Lower leg skin (tissue), 4 donors: Measurements from ENCODE around the gene NNAT. TPM values are rescaled to one million over a fixed set of nuclear protein-coding genes. Genes with fewer than 3 reads are reported as not detected.

Experiments
- DNase-seq, 2 donors: peaks; one replicate each; pipeline ENCODE4 v3.0.0-alpha.2; 2019; ENCODE audit warnings: low spot score in 2 of 2
- H3K4me3 ChIP-seq: fragments of 200-600 bp; sonication (generic); 2 replicates; pipeline ENCODE4 v1.5.1; 2017; ENCODE audit warnings: mild to moderate bottlenecking, low read depth; ENCODE audit not compliant: poor library complexity, severe bottlenecking
- POLR2A ChIP-seq, 2 donors: fragments of 450-650 bp; IDR thresholded peaks; one replicate each; pipeline ENCODE4 v1.6.1; 2016 to 2017; ENCODE audit warnings: antibody characterized with exemption in 2 of 2, mild to moderate bottlenecking in 1 of 2, moderate library complexity in 1 of 2
- WGBS, 2 donors: methylation state at CpG; one replicate each; pipeline ENCODE4 v1.1.5; 2018; 5-methylcytosine and 5-hydroxymethylcytosine counted together
- intact Hi-C: fragments of 100-400 bp; cut with DNase I; formaldehyde crosslinking; loops from one replicate; pipeline ENCODE4 v1.15.0; 2023; ENCODE audit warnings: low total_unique reads
- total RNA-seq, 4 donors: library from RNA; depleted of rRNA; stranded (reverse); fragments of >200 nt; gene quantifications; one replicate each; pipeline ENCODE4 v1.1.0, GENCODE V29; 2016
- TF ChIP-seq, protein P1 (sequence below), 3 donors: fragments of 450-650 bp; IDR thresholded peaks; one replicate each; pipeline ENCODE4 v1.5.1; 2016; ENCODE audit warnings: antibody characterized with exemption in 3 of 3, mild to moderate bottlenecking in 3 of 3, moderate library complexity in 2 of 3

The NNAT gene
- total RNA-seq, 4 donors from 2014 or later: 1.3 to 3.8 (median 2.3) TPM

DNA sequence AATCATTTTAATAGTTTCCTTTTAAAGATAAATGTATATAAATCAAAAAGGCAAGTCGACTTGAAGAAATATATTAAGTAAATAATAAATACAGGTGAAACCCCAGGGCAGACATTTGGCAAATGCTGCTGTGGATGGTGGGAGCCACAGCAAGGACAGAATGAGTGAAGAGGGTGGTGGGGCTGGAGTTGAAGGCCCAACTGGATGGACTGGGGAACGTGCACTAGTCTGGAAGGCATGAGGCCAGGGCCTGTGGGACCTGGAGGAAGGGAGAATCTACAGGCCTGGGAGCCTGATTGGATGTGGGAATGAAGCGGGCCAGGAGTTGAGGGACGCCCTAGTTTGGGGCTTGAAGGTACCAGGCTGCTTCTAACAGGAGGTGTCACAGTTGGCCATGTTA lies 37.3 kb downstream of the NNAT start:
- intact Hi-C loops: no loop called here
- DNase-seq: no peak
- H3K4me3 ChIP-seq: no peak overlapping the region
- WGBS, 2 donors: 82 to 86% methylated on average over 4 of the region's 4 CpGs
- TF ChIP-seq POLR2A (IDR thresholded peaks at IDR 0.05): no peak
- TF ChIP-seq, protein P1, sequence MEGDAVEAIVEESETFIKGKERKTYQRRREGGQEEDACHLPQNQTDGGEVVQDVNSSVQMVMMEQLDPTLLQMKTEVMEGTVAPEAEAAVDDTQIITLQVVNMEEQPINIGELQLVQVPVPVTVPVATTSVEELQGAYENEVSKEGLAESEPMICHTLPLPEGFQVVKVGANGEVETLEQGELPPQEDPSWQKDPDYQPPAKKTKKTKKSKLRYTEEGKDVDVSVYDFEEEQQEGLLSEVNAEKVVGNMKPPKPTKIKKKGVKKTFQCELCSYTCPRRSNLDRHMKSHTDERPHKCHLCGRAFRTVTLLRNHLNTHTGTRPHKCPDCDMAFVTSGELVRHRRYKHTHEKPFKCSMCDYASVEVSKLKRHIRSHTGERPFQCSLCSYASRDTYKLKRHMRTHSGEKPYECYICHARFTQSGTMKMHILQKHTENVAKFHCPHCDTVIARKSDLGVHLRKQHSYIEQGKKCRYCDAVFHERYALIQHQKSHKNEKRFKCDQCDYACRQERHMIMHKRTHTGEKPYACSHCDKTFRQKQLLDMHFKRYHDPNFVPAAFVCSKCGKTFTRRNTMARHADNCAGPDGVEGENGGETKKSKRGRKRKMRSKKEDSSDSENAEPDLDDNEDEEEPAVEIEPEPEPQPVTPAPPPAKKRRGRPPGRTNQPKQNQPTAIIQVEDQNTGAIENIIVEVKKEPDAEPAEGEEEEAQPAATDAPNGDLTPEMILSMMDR (IDR thresholded peaks at IDR 0.05): no peak

DNA sequence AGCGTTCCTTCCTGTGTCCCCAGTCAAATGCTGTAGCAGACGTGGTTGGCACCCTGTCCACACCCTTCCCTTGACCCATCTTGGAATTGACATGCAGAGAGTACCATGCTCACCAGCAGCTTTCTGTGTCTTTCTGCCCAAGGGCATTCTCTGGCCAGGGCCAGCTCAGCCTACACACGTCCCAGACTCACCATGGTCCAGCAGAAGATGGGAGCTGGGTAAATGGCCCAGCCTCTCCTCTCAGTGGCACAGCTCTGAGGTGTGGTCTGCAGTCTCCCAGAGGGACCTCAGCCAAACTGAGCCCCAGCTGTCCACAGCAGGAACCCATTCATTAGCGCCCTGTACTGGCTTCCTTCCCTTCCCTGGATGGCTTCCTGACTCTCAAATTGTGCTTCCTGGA lies 37.7 kb downstream of the NNAT start:
- H3K4me3 ChIP-seq: no peak overlapping the region
- WGBS, 2 donors: 72 to 81% methylated on average over 4 of the region's 4 CpGs
- intact Hi-C loops: no loop called here
- peak in 1 of 2 donors; percentile 54 for DNase-seq
- TF ChIP-seq, protein P1 (IDR thresholded peaks at IDR 0.05): no peak
- TF ChIP-seq POLR2A (IDR thresholded peaks at IDR 0.05): no peak

DNA sequence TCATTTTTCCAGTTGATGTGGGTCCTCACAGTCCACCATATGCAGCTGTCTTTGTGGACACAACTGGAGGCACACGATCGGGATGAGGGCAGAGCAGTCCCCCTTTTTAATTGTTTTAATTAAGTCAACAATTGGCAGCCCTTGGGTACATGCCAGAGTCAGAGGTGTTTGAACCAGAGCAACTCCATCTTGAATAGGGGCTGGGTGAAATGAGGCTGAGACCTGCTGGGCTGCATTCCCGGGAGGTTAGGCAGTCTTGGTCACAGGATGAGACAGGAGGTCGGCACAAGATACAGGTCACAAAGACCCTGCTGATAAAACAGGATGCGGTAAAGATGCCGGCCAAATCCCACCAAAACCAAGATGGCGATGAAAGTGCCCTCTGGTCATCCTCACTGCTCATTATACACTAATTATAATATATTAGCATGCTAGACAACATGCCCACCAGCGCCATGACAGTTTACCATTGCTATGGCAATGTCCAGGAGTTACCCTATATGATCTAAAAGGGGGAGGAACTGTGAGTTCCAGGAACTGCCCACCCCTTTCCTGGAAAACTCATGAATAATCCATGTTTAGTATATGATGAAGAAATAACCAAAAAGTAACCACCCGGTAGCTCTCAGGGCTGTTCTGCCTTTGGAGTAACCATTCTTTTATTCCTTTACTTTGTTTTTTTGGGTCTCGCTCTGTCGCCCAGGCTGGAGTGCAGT lies 38.4 kb downstream of the NNAT start:
- intact Hi-C loops: no loop called here
- no peak overlapping the region for H3K4me3 ChIP-seq
- DNase-seq: peak in 1 of 2 donors; percentile 59
- WGBS, 2 donors: 85 to 91% methylated on average over 11 of the region's 11 CpGs
- TF ChIP-seq, protein P1 (IDR thresholded peaks at IDR 0.05): no peak
- TF ChIP-seq POLR2A (IDR thresholded peaks at IDR 0.05): no peak

DNA sequence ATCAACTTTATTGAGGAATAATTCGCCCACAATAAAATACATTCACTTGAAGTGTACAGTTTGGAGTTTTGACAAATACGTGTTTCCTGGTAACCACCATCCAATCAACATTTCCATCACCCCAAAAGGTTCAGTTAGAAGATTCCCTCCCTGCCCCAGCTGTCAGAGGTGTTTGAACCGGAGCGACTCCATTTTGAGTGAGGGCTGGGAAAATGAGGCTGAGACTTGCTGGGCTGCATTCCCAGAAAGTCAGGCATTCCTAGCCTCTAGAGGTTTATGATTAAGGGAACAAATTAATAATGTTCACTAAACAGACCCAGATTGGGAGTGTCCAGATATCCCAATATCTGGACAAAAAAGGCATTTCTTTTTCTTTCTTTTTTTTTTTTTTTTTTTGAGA lies 39.6 kb downstream of the NNAT start:
- H3K4me3 ChIP-seq: no peak overlapping the region
- intact Hi-C loops: no loop called here
- no peak for TF ChIP-seq POLR2A (IDR thresholded peaks at IDR 0.05)
- TF ChIP-seq, protein P1 (IDR thresholded peaks at IDR 0.05): no peak
- DNase-seq: peak in 1 of 2 donors; percentile 34
- WGBS, 2 donors: 44 to 60% methylated on average over 4 of the region's 4 CpGs

DNA sequence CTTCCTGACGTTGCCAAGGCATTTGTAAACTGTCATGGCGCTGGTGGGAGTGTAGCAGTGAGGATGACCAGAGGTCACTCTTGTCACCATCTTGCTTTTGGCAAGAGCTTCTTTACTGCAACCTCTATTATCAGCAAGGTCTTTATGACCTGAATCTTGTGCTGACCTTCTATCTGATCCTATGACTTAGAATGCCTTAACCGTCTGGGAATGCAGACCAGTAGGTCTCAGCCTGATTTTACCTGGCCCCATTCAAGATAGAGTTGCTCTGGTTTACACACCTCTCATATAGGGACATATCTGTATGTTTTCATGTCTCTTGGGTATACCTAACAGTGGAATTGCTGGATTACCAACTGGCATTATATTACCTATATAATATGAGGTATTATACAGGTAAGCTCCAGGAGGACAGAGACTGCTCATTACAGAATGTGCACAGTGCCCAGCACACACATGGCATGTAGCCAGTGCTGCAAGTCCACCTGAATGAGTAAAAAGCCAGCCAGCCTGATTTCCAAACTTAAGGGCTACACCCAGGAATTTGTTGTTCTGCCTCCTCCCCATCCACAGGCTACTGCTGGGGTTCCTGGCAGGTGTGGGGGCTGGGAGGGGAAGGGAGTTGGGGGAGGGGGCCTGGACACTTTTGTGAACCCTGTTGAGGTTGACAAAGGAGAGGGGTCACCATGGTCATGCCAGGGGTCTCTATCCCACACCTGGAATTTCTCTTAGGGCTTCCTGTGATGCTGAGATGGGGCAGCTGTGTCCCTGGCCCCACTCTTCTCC lies 41.8 kb downstream of the NNAT start:
- no peak for TF ChIP-seq POLR2A (IDR thresholded peaks at IDR 0.05)
- TF ChIP-seq, protein P1 (IDR thresholded peaks at IDR 0.05): no peak
- DNase-seq: peak in 1 of 2 donors; percentile 17
- intact Hi-C loops: no loop called here
- 75% methylated on average over 3 of the region's 3 CpGs for WGBS, 2 donors
- H3K4me3 ChIP-seq: no peak overlapping the region
